ENCODE results near the gene TIMP3.
A peak's percentile ranks its signal among the peaks of the same experiment; 100 is the strongest.

The TIMP3 gene

GRCh38 chr22:32795214-32795596, 6.3 kb upstream of the TIMP3 start:
- TF ChIP-seq CTCF (IDR thresholded peaks at IDR 0.05; ENCODE audit: low read depth, low read length): no peak

GRCh38 chr22:32796865-32797573, 4.5 kb upstream of the TIMP3 start:
- H3K4me3 ChIP-seq (ENCODE audit: low read depth, low read length): no peak overlapping the region
- TF ChIP-seq CTCF (IDR thresholded peaks at IDR 0.05; ENCODE audit: low read depth, low read length): peak; percentile 90

More at GRCh38 chr22:32795214-32795596, 6.3 kb upstream of the TIMP3 start:
- H3K4me3 ChIP-seq (ENCODE audit: low read depth, low read length): no peak overlapping the region

- TF ChIP-seq CTCF (IDR thresholded peaks at IDR 0.05; ENCODE audit: low read depth, low read length): no peak
- no peak overlapping the region for H3K4me3 ChIP-seq (ENCODE audit: low read depth, low read length)
Observed at GRCh38 chr22:32799496-32799895, 2.0 kb upstream of the TIMP3 start.

- H3K4me3 ChIP-seq (ENCODE audit: low read depth, low read length): no peak overlapping the region
- TF ChIP-seq CTCF (IDR thresholded peaks at IDR 0.05; ENCODE audit: low read depth, low read length): no peak
Observed at GRCh38 chr22:32800158-32800882, 1.2 kb upstream of the TIMP3 start.

GRCh38 chr22:32800994-32801536, 440 bp upstream of the TIMP3 start:
- TF ChIP-seq CTCF (IDR thresholded peaks at IDR 0.05; ENCODE audit: low read depth, low read length): no peak
- H3K4me3 ChIP-seq (ENCODE audit: low read depth, low read length): peak overlapping the region; percentile 49

- TF ChIP-seq CTCF (IDR thresholded peaks at IDR 0.05; ENCODE audit: low read depth, low read length): no peak
- peak overlapping the region; percentile 97 for H3K4me3 ChIP-seq (ENCODE audit: low read depth, low read length)
Observed at GRCh38 chr22:32802237-32802765, 796 bp downstream of the TIMP3 start.
